Spleen (tissue), 7 donors: ENCODE measurements around the gene COL16A1.

ENCODE experiments used
- POLR2A ChIP-seq, 3 donors: fragments of 450-650 bp; IDR thresholded peaks; one replicate each; pipeline ENCODE4 v1.5.1; 2017; ENCODE audit warnings: antibody characterized with exemption in 3 of 3, mild to moderate bottlenecking in 1 of 3
- TF ChIP-seq, protein P1 (sequence below), 11 experiments: fragments of 200-600 bp in 7 of 11; fragments of 450-650 bp in 4 of 11; sonication (generic) in 4 of 11; IDR thresholded peaks in 8 of 11; conservative IDR thresholded peaks in 3 of 11; 1 replicate in 7 of 11; 2 replicates in 4 of 11; pipeline versions ENCODE4 v1.4.0 to v1.8.0; 2016 to 2021; ENCODE audit warnings: antibody characterized with exemption in 11 of 11, inconsistent platforms in 4 of 11, mild to moderate bottlenecking in 1 of 11
- donor health status: DM: no; HTN: no; CAD: no; lungs with moderate emphysema.
- donor health status: DM: no; HTN: no; CAD: no.
- donor health status: DM: no; HTN: no; CAD: no.

DNA sequence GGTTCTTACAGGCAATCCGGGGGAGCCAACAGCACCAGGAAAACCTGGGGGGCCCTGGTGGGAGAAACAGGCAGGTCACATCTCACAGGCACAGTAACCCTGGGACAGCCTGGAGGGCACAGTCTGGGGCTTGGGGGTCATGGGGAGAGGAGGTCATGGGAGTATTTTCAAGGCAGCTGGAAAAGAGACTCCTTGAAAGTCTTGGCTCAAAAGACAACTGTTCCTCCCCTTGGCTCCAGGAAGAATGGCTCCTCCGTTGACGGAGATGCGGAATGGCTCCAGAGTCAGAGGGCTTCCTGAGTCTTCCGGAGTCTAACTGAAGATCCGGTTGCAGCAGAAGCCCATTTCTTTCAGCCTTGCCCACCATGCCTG lies 33.2 kb downstream of the COL16A1 start:
- TF ChIP-seq, protein P1, sequence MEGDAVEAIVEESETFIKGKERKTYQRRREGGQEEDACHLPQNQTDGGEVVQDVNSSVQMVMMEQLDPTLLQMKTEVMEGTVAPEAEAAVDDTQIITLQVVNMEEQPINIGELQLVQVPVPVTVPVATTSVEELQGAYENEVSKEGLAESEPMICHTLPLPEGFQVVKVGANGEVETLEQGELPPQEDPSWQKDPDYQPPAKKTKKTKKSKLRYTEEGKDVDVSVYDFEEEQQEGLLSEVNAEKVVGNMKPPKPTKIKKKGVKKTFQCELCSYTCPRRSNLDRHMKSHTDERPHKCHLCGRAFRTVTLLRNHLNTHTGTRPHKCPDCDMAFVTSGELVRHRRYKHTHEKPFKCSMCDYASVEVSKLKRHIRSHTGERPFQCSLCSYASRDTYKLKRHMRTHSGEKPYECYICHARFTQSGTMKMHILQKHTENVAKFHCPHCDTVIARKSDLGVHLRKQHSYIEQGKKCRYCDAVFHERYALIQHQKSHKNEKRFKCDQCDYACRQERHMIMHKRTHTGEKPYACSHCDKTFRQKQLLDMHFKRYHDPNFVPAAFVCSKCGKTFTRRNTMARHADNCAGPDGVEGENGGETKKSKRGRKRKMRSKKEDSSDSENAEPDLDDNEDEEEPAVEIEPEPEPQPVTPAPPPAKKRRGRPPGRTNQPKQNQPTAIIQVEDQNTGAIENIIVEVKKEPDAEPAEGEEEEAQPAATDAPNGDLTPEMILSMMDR (IDR thresholded peaks at IDR 0.05 in 8 of 11, conservative IDR thresholded peaks at IDR 0.05 in 3 of 11) = no peak
- TF ChIP-seq POLR2A (IDR thresholded peaks at IDR 0.05) = no peak
